OCI-M1 (cell line): ENCODE data around the gene SLC25A22.

ENCODE experiments used
- DNase-seq: peaks from one replicate; lab custom pipeline; 2025; lab: John Stamatoyannopoulos, UW

SLC25A22 gene

GRCh38 chr11:771617-772204, 26.4 kb downstream of the SLC25A22 start:
- no peak for DNase-seq

- DNase-seq, result no peak
Measured at GRCh38 chr11:770642-771616, 27.2 kb downstream of the SLC25A22 start.

DNA sequence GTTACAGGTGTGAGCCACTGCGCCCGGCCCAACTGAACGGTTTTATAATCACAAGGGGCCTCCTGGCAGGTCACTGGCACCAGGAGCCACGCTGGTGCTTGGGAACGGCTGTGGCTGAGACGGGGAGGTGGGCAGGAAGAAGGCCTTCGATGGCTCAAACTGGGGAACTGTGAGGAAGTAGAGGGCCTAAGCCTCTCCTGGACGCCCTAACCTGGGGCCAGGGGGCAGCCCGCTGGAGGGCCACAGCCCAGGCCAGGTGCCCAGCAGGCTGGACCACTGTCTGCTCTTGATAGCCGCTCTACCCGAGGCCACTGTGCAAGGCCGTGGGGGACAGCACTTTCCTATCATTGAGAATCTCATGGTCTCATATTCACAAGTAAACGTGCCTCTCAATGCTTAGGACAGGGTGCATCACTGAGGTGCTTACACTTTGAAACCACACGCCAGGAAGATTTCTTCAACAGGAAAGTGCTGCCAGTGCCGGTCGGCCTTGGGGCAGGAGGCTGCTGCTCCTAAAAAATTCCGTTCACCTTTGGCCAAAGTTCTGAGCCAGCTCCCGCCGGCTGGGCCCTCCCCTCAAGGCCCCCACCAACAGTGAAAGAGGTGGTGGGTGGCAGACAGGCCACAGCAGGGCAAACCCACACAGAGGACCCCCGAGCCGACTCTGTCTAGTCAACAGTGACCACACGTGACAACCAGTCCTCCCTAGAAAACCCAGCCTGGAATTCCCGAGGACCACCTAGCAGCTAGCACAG, 28.0 kb downstream of the SLC25A22 start:
- no peak for DNase-seq

GRCh38 chr11:767238-767637, 30.8 kb downstream of the SLC25A22 start:
- DNase-seq, result no peak

GRCh38 chr11:766936-767210, 31.2 kb downstream of the SLC25A22 start:
- DNase-seq, result no peak

- DNase-seq, result no peak
Measured at GRCh38 chr11:766106-766935, 31.8 kb downstream of the SLC25A22 start.

DNA sequence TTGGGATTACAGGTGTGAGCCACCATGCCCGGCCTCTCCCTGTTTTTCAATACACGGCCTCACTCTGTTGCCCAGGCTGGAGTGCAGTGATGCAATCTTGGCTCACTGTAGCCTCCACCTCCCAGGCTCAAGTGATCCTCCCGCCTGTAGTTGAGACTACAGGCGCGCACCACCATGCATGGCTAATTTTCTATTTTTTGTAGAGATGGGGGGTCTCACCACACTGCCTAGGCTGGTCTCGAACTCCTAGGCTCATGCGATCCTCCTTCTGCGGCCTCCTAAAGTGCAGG, 32.3 kb downstream of the SLC25A22 start:
- no peak for DNase-seq

DNA sequence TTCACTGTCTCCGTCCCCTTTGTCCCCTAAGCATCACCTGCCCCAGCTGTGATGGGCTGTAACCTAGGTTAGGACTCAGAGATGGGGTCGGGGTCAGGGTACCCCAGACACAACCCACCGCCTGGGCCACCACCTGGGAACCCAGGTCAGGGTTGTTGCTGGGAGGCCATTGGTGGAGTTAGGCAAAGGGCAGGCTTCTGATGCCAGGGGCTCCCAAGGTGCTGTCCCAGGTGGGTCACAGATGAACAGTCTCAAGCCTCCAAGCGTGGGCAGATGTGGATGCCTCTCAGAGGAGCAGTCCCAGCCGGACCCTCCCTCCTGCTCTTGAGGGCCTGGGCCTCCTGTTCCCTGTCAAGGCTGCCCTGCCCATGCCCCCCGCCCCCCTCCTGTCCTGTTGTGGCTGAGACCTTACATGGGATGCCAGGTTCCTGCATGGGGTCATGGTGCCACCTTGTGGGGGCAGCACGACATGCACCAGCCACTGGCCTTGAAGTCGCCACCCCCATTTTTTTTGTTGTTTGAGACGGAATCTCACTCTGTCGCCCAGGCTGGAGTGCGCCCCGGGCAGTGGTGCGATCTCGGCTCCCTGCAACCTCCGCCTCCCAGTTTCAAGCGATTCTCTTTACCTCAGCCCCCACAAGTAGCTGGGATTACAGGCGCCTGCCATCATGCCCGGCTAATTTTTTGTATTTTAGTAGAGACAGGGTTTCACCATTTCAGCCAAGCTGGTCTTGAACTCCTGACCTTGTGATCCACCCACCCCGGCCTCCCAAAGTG, 32.9 kb downstream of the SLC25A22 start:
- DNase-seq, result peak; percentile 53

- no peak for DNase-seq
Measured at GRCh38 chr11:764322-765024, 33.6 kb downstream of the SLC25A22 start.

DNA sequence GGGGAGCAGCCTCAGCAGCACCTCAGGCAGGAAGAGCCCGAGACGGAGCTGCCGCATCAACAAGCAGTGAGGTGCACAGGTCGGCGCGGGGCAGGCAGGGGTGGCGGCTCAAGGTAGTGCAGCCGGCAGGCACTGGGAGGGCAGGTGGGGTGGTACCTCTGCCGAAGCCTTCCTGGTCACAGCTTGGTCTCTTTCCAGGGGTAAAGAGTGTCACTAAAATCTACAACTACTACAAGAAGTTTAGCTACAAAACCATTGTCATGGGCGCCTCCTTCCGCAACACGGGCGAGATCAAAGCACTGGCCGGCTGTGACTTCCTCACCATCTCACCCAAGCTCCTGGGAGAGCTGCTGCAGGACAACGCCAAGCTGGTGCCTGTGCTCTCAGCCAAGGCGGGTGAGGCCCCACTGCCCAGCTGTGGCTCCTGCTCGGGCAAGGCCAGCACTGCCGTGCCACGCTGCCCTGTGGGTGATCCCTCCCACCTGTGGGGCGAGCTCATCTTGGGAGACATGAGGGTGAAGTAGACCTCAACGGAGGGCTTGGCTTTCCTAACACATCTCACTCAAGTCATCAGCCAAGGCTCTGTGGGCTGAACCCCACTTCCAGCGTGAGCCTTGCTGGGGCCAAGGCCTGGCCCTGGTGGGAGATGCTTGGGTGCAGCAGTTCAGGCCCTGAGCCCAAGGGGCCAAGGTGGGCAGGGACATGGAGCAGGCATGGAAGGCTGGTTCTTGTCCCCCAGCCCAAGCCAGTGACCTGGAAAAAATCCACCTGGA, 34.3 kb downstream of the SLC25A22 start:
- no peak for DNase-seq

- no peak for DNase-seq
Measured at GRCh38 chr11:763073-763463, 35.0 kb downstream of the SLC25A22 start.

- DNase-seq, result no peak
Measured at GRCh38 chr11:762421-763072, 35.5 kb downstream of the SLC25A22 start.

DNA sequence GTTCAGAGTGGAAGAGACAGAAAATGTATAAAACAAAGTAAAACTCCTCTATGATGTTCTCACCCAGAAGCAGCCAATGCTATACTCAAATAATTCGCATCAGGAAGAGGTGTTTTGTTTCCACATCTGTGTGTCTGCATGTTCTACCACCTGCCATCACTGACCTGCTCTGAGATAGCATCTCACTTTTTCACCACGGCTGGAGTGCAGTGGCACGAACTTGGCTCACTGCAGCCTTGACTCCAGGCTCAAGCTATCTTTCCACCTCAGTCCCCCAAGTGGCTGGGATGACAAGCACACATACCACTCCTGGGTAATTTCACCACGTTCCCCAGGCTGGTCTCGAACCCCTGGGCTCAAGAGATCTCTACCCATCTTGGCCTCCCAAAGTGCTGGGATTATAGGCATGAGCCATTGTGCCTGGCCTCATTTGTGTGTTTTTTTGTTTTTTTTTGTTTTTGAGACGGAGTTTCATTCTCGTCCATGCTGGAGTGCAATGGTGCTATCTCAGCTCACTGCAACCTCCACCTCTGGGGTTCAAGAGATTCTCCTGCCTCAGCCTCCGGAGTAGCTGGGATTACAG, 36.5 kb downstream of the SLC25A22 start:
- DNase-seq, result no peak

GRCh38 chr11:760236-760635, 37.8 kb downstream of the SLC25A22 start:
- DNase-seq, result no peak

- DNase-seq, result no peak
Measured at GRCh38 chr11:749731-750130, 48.4 kb downstream of the SLC25A22 start.

DNA sequence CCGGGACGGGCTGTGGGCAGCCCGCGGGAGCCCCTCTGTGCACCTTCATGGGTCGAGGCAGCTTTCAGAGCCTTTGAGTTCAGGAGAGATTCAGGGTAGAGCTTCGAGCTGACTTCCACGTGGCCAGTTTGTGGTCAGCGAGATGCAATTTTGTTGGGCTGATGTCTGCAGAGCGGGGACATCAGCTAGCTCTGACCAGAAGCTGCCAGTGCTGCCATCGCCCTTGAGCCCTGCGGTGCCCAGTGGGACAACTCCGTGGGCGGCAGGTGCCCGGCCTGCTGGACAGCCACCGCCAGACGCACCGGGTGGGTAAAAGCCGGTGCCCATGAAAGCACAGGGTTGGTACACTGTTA, 50.1 kb downstream of the SLC25A22 start:
- DNase-seq, result peak; percentile 68

DNA sequence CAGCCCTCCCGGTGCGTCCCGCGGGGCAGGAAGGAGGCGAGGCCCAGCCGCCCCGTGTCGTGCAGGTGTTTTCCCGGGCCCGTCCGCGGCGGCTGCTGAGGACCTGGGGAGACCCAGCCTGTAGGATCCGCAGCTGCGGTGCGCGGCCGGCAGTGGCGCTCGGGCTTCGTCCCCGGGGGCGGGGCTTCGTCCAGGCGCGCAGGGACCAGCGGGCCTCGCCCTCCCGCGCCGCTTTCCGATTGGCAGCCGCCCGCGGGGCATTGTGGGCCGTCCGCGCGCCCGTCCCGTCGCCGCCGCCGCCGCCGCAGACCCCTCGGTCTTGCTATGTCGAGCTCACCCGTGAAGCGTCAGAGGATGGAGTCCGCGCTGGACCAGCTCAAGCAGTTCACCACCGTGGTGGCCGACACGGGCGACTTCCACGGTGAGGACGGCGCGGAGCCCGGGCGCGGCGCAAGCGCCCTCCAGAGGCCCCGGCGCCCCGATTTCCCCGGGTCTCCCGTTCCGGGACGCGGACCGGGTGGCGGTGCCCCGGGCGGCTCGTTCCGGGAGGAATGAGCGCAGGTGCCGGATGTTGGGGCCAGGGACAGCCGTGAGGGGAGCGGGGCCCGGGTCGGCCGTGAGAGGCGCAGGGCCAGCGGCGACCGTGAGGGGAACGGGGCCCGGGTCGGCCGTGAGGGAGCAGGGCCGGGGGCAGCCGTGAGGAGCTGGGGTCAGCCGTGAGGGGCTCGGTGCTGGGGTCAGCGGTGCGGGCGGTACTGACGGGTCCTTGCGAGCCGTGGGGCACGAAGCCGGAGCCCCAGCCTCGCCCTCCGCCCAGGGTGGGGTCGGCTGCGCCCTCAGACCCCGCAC, 50.7 kb downstream of the SLC25A22 start, which contains the start of gene TALDO1:
Gene TALDO1 (plus strand): TSS at position 307 of the 849 bp plus-strand sequence. CDS start 18 bp downstream, at position 325.
- DNase-seq, result peak; percentile 93
